SHP77 (cell line): ENCODE data around the gene A1BG.

Experiments used
- DNase-seq, 2 experiments: peaks; one replicate each; lab custom pipeline; 2025; lab: John Stamatoyannopoulos, UW

The A1BG gene

GRCh38 chr19:58334691-58335249 lies 18.5 kb downstream of the A1BG start:
- no peak for DNase-seq

DNA sequence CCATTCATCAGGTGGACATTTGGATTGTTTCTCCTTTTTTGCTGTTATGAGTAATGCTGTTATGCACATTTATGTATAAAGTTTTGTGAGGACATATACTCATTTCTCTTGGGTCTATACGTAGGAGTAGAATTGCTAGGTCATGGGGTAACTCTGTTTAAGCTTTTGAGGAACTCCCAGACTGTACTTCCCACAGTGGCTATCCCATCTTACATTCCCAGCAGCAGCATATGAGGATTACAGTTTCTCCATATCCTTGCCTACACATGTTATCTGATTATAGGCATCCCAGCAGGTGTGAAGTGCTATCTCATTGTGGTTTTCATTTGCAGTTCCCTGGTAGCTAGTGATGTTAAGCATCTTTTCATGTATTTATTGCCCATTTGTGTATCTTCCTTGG lies 20.6 kb downstream of the A1BG start:
- no peak for DNase-seq

- DNase-seq = no peak
These were observed 22.8 kb downstream of the A1BG start for GRCh38 chr19:58330458-58330857.

DNA sequence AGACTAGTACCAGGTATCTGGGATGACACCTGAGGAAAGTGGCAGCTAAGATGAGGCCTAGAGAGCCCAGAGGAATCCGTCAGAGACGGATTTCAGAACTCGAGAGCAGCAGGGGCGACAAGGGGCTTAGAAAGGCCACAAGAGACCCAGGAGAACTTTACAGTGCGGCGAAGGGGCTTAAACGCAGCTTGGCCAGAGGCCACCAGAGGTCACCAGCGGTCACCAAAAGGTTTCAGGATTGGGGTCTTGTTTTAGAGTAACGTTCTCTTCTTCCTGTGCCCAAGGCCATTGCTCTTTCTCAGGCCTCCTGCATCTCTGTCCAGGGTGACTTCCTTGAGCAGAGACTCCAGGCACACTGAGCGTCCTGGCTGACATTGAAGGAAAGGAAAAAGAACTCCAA lies 24.3 kb downstream of the A1BG start:
- DNase-seq = no peak

DNA sequence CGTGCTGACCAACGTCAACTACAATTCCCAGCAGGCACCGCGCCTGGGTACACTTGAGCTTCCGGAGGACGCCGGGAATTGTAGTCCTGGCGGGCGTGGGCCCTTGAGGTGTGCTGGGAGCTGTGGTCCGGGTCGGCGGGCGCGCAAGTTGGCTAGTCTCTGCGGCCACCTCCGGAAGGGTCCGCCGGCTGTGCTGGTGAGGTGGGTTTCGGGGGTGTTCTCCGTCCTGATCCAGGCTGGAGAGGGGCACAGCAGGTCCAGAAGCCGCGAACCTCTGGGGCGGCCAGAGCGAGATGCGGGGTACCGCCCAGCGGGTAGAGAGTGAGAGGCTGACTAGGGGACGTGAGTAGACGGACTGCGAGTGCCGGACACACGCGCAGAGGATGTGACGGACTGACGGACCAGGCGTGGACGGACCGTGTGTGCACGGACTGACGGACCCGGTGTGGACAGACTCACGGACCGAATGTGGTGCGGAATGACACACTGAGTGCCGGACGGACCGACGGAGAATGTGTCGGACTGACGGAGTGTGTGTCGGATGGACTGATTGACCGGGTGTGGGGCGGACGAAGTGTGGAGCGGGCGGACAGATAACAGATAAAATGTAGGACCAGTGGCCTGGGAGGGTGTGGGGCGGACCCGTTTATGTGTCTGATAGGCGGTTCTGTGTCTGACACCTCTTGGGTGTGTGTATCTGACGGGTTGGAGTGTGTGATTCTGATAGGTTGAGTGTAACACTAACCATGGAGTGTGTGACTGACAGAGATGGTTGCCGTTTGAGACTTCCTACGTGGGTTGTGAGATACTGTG lies 26.2 kb downstream of the A1BG start, which contains the start of gene ZSCAN22:
ZSCAN22 (plus strand) TSS at position 81 of the 813 bp plus-strand sequence. CDS start 7,809 bp downstream, outside the sequence.
- DNase-seq = peak; percentile 93 to 98

GRCh38 chr19:58326501-58326913 lies 26.8 kb downstream of the A1BG start:
- no peak for DNase-seq

DNA sequence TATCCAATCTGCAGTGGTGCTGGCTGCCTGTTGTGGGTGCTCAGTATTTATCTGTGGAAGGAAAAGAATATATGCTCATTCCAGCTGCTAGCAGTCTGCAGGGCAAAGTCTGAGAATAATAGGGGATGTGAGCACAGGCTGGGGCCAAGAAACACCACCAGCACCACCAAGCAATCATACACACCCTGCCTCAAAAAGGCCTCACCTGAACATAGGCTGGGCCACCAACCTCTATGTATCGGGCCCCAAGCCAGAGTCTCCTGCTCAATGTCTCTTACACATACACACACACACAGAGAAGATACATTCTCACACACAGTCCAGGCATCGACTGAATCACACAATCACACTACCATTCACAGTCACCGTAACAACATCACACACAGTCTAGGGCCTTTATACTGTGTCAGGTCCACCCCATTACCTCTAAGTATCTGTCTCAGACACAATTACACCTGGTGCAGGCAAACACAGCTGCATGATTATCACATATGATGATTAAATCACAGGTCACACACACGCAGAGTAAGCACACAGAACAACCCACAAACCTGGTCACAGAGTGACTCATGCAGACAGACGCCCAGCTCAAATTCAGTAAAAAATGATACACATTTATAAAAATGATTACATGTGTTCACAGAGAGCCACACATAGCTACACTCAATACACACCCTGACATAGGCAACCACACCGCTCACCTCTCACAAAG lies 27.8 kb downstream of the A1BG start:
- no peak for DNase-seq

- DNase-seq = no peak
These were observed 34.1 kb downstream of the A1BG start for GRCh38 chr19:58319241-58319640.

DNA sequence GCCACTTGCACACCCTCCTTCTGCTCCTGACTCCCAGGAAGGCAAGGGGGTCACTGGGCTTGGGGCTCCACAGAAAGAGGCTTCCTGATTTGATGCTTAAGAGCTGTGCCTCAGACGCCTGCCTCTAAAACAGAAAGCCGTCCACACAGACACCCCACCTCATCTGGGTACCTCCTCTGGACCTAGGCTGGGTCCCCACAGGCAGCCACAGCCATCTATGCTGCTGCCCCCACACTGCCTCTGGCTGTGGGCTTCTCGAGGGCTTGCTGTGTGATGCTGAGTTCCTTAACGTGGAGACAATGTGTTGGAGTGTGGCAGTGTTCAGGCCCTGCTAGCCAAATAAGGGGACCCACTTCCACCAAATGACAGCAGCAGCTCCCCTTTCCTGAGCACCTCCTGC lies 35.0 kb downstream of the A1BG start:
- no peak for DNase-seq

DNA sequence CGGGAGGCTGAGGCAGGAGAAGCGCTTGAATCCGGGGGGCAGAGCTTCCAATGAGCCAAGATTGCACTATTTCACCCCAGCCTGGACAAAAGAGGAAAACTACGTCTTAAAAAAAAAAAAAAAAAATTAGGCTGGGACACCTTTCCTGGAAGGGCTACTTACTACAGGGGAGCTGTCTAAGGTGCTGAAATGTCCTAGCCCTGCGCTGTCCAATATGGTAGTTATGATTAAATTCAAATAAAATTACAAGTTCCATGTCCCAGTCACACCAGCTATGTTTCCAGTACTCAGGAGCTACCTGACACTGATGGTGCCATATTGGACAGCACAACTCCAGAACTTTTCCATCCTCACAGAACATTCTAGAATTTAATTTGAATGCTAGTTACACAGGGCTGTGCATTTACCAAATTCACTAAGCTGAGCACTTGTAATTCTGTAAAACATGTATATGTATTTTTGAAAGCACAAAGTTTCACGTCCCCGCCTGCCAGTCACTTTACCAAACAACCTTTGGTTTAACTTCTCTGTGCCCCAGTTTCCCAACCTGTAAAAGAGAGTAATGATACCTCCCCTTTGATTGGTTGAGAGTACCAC lies 35.7 kb downstream of the A1BG start:
- no peak for DNase-seq

DNA sequence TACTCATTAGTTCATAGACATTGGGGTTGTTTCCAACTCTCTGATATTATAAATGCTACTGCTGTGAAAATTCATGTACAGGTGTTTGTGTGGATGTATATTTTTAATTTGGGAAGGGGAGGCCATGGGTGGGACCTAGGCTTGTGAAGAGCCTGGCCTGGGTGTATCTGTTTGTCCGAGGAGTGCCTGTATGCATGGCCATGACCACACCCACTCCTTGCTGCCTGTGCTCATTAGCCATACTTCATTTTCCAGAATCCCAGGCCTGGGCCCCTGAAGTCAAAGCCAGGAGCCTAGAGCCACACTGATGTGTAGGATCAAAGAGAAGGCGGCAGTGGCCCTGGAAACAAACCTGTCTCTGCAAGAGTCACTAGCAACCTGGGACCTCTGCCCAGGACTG lies 37.7 kb downstream of the A1BG start:
- DNase-seq = no peak

DNA sequence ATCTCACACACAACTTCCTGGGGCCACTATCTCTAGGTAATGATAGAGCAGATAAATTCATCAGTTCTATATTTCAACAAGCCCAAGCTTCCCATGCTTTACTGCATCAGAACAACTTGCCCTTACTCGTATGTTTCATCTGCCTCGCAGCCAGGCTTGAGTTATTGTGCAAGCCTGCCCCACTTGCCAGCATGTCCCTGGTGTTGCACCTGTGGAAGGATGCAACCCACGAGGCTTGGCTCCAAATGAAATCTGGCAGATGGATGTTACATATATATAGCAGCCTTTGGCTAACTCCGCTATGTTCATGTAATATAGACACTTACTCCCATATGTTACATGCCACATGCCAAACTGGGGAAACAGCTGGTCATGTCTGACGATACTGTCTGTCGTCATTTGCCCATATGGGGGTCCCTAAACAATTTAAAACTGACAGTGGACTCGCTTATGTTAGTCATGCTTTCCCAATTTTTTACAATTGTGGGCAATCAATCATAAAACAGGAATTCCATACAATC lies 41.9 kb downstream of the A1BG start:
- no peak for DNase-seq

DNA sequence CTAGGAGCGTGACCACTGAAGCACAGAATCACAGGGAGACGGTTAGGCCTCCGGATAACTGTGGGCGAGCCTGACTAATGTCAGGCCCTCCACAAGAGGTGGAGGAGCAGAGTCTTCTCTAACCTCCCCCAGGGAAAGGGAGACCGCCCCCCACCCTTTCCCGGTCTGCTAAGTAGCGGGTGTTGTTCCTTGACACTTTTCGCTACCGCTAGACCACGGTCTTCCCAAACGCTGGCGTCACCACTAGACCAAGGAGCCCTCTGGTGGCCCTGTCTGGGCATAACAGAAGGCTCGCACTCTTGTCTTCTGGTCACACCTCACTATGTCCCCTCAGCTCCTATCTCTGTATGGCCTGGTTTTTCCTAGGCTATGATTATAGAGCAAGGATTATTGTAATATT lies 42.6 kb downstream of the A1BG start:
- DNase-seq = peak; percentile 4 to 13

GRCh38 chr19:58307736-58308135 lies 45.6 kb downstream of the A1BG start:
- DNase-seq = no peak

- DNase-seq = no peak
These were observed 47.4 kb downstream of the A1BG start for GRCh38 chr19:58305932-58306323.

- DNase-seq = peak; percentile 95 to 98
These were observed 48.0 kb downstream of the A1BG start, which contains the start of gene ERVK3-1 for GRCh38 chr19:58305065-58305931. Gene ERVK3-1, plus strand, starts transcription at chr19:58305377. Its CDS starts 6,792 bp downstream, at chr19:58312169.

- DNase-seq = no peak
These were observed 48.6 kb downstream of the A1BG start for GRCh38 chr19:58304748-58305064.

- no peak for DNase-seq
These were observed 49.0 kb downstream of the A1BG start for GRCh38 chr19:58304255-58304654.

DNA sequence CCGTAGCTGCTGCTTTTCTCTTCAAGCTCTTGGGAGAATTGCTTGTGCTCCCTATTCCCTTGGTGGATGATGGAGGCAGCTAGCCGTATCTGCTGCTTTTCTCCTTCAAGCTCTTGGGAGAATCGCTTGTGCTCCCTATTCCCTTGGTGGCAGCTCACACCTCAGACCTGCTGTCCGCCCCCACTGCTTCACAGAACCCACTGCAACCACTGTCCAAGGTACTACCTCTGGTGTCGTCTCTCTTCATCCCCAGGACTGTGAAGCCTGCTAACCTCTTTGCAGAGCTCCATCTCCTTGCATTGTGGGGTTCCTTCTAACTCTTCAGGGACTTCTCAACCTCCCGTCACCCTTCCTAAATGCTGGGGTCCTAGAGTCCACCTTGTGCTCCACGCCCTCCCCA lies 52.7 kb downstream of the A1BG start:
- DNase-seq = no peak

GRCh38 chr19:58296104-58296503 lies 57.2 kb downstream of the A1BG start:
- no peak for DNase-seq
